GM10847 (cell line): Measurements from ENCODE around the gene SH3BP5L.

Experiments used
- POLR2A ChIP-seq: IDR thresholded peaks from 2 replicates; pipeline ENCODE4 v1.6.1; 2011; ENCODE audit not compliant: insufficient read length; ENCODE audit errors: extremely low read depth

Gene SH3BP5L

GRCh38 chr1:248822148-248823032 is 3.3 kb downstream of the SH3BP5L start:
- TF ChIP-seq POLR2A, result no peak

- TF ChIP-seq POLR2A, result no peak
Measured at GRCh38 chr1:248821641-248822040, 4.1 kb downstream of the SH3BP5L start.

GRCh38 chr1:248821101-248821500 is 4.6 kb downstream of the SH3BP5L start:
- TF ChIP-seq POLR2A, result no peak

- no peak for TF ChIP-seq POLR2A
Measured at GRCh38 chr1:248820041-248820585, 5.6 kb downstream of the SH3BP5L start.

GRCh38 chr1:248818505-248819374 is 7.0 kb downstream of the SH3BP5L start:
- no peak for TF ChIP-seq POLR2A

GRCh38 chr1:248817065-248817464 is 8.7 kb downstream of the SH3BP5L start:
- TF ChIP-seq POLR2A, result no peak

GRCh38 chr1:248816042-248816851 is 9.5 kb downstream of the SH3BP5L start:
- TF ChIP-seq POLR2A, result no peak

- TF ChIP-seq POLR2A, result no peak
Measured at GRCh38 chr1:248815407-248816034, 10.2 kb downstream of the SH3BP5L start.

- no peak for TF ChIP-seq POLR2A
Measured at GRCh38 chr1:248814351-248814750, 11.4 kb downstream of the SH3BP5L start.

- TF ChIP-seq POLR2A, result no peak
Measured at GRCh38 chr1:248813546-248813945, 12.2 kb downstream of the SH3BP5L start.

- TF ChIP-seq POLR2A, result no peak
Measured at GRCh38 chr1:248812736-248813425, 12.8 kb downstream of the SH3BP5L start.

GRCh38 chr1:248811514-248812490 is 13.9 kb downstream of the SH3BP5L start:
- no peak for TF ChIP-seq POLR2A
